Measurements from ENCODE around the gene FBXO45. TPM values are rescaled to one million over a fixed set of nuclear protein-coding genes. Genes with fewer than 3 reads are reported as not detected.
"Not testable (repeated sequence)": the region's sequence is repeated elsewhere in the genome, so short reads cannot be mapped to it uniquely, and the experiment has no call there.

The FBXO45 gene
- total RNA-seq, 2 donors from 2014 or later = 14.0 to 16.9 TPM

GRCh38 chr3:196609343-196609775 lies 40.9 kb downstream of the FBXO45 start:
- H3K4me1 Mint-ChIP-seq (ENCODE audit: low read depth) = peaks cover 30% of the 10 kb centered on the region
- DNase-seq = peak; percentile 92 to 95
- peak overlapping the region; percentile 65 to 75 for H3K4me3 Mint-ChIP-seq
- no peaks in the 10 kb centered on the region for H3K27me3 Mint-ChIP-seq (ENCODE audit: low read depth)
- peak overlapping the region; percentile 71 for H3K27ac Mint-ChIP-seq
- no peaks in the 10 kb centered on the region for H3K36me3 Mint-ChIP-seq (ENCODE audit: insufficient read depth in 2 of 2)
- peaks cover 0 to 2% of the 10 kb centered on the region in 2 donors for H3K9me3 Mint-ChIP-seq
- ATAC-seq (replicated peaks in 1 of 2) = peak; percentile 93 to 94

GRCh38 chr3:196609805-196610515 lies 41.5 kb downstream of the FBXO45 start:
- no peaks in the 10 kb centered on the region for H3K36me3 Mint-ChIP-seq (ENCODE audit: insufficient read depth in 2 of 2)

GRCh38 chr3:196611761-196612483 lies 43.5 kb downstream of the FBXO45 start:
- Mint-ChIP-seq H3K4me1 (ENCODE audit: low read depth) (peaks cover 26% of the 10 kb centered on the region), H3K9me3 (peaks cover 0 to 2% of the 10 kb centered on the region in 2 donors), H3K27ac (peak overlapping the region; percentile 74), H3K4me3 (peak overlapping the region; percentile 67 to 68), H3K27me3 (ENCODE audit: low read depth) (no peaks in the 10 kb centered on the region), H3K36me3 (ENCODE audit: insufficient read depth in 2 of 2) (no peaks in the 10 kb centered on the region)
- ATAC-seq (replicated peaks in 1 of 2) = peak; percentile 14 to 25
- no peak for DNase-seq

More at GRCh38 chr3:196609805-196610515, 41.5 kb downstream of the FBXO45 start:
- ATAC-seq (replicated peaks in 1 of 2) (peak in 1 of 2 donors; percentile 27), DNase-seq (no peak)
- Mint-ChIP-seq H3K4me3 (peak overlapping the region; percentile 65 to 75), H3K27ac (peak overlapping the region; percentile 71), H3K4me1 (ENCODE audit: low read depth) (peaks cover 26% of the 10 kb centered on the region), H3K27me3 (ENCODE audit: low read depth) (no peaks in the 10 kb centered on the region), H3K9me3 (peaks cover 0 to 2% of the 10 kb centered on the region in 2 donors)

- not testable (repeated sequence) for ATAC-seq (replicated peaks in 1 of 2); H3K4me3 Mint-ChIP-seq; H3K27ac Mint-ChIP-seq; H3K36me3 Mint-ChIP-seq (ENCODE audit: insufficient read depth in 2 of 2); DNase-seq; H3K9me3 Mint-ChIP-seq; H3K27me3 Mint-ChIP-seq (ENCODE audit: low read depth)
- peaks cover 24% of the 10 kb centered on the region for H3K4me1 Mint-ChIP-seq (ENCODE audit: low read depth)
Observed at GRCh38 chr3:196615234-196615633, 46.8 kb downstream of the FBXO45 start.

- H3K9me3 Mint-ChIP-seq = no peaks in the 10 kb centered on the region
- no peak for ATAC-seq (replicated peaks in 1 of 2)
- H3K4me3 Mint-ChIP-seq = no peak overlapping the region
- H3K4me1 Mint-ChIP-seq (ENCODE audit: low read depth) = peaks cover 21% of the 10 kb centered on the region
- H3K27ac Mint-ChIP-seq = no peak overlapping the region
- DNase-seq = no peak
- no peaks in the 10 kb centered on the region for H3K36me3 Mint-ChIP-seq (ENCODE audit: insufficient read depth in 2 of 2)
- no peaks in the 10 kb centered on the region for H3K27me3 Mint-ChIP-seq (ENCODE audit: low read depth)
Observed at GRCh38 chr3:196617256-196617655, 48.8 kb downstream of the FBXO45 start.

GRCh38 chr3:196619223-196619622 lies 50.8 kb downstream of the FBXO45 start:
- Mint-ChIP-seq H3K4me3 (no peak overlapping the region), H3K36me3 (ENCODE audit: insufficient read depth in 2 of 2) (no peaks in the 10 kb centered on the region), H3K9me3 (no peaks in the 10 kb centered on the region), H3K4me1 (ENCODE audit: low read depth) (peaks cover 24% of the 10 kb centered on the region), H3K27ac (no peak overlapping the region), H3K27me3 (ENCODE audit: low read depth) (no peaks in the 10 kb centered on the region)
- DNase-seq (no peak), ATAC-seq (replicated peaks in 1 of 2) (no peak)

- H3K9me3 Mint-ChIP-seq; H3K27me3 Mint-ChIP-seq (ENCODE audit: low read depth); ATAC-seq (replicated peaks in 1 of 2); DNase-seq; H3K36me3 Mint-ChIP-seq (ENCODE audit: insufficient read depth in 2 of 2): not testable (repeated sequence)
- Mint-ChIP-seq H3K4me3 (peak overlapping the region in 1 of 2 donors; percentile 76), H3K4me1 (ENCODE audit: low read depth) (peaks cover 28% of the 10 kb centered on the region), H3K27ac (peak overlapping the region; percentile 51)
Observed at GRCh38 chr3:196619627-196620026, 51.2 kb downstream of the FBXO45 start.

GRCh38 chr3:196620161-196620604 lies 51.7 kb downstream of the FBXO45 start:
- Mint-ChIP-seq H3K9me3 (no peaks in the 10 kb centered on the region), H3K4me1 (ENCODE audit: low read depth) (peaks cover 34% of the 10 kb centered on the region), H3K36me3 (ENCODE audit: insufficient read depth in 2 of 2) (no peaks in the 10 kb centered on the region), H3K27me3 (ENCODE audit: low read depth) (no peaks in the 10 kb centered on the region), H3K4me3 (peak overlapping the region; percentile 76 to 81), H3K27ac (peak overlapping the region; percentile 51)
- peak; percentile 59 to 78 for ATAC-seq (replicated peaks in 1 of 2)
- peak; percentile 60 to 69 for DNase-seq

- Mint-ChIP-seq H3K36me3 (ENCODE audit: insufficient read depth in 2 of 2) (no peaks in the 10 kb centered on the region), H3K4me1 (ENCODE audit: low read depth) (peaks cover 39% of the 10 kb centered on the region), H3K9me3 (no peaks in the 10 kb centered on the region), H3K27me3 (ENCODE audit: low read depth) (no peaks in the 10 kb centered on the region), H3K27ac (peak overlapping the region; percentile 51), H3K4me3 (peak overlapping the region; percentile 76 to 81)
- DNase-seq = no peak
- ATAC-seq (replicated peaks in 1 of 2) = no peak
Observed at GRCh38 chr3:196620684-196621083, 52.2 kb downstream of the FBXO45 start.

GRCh38 chr3:196621611-196622010 lies 53.2 kb downstream of the FBXO45 start:
- Mint-ChIP-seq H3K36me3 (ENCODE audit: insufficient read depth in 2 of 2) (no peaks in the 10 kb centered on the region), H3K9me3 (no peaks in the 10 kb centered on the region), H3K27me3 (ENCODE audit: low read depth) (no peaks in the 10 kb centered on the region), H3K27ac (no peak overlapping the region), H3K4me1 (ENCODE audit: low read depth) (peaks cover 45% of the 10 kb centered on the region), H3K4me3 (no peak overlapping the region)
- DNase-seq (no peak), ATAC-seq (replicated peaks in 1 of 2) (no peak)

GRCh38 chr3:196624067-196624790 lies 55.8 kb downstream of the FBXO45 start:
- ATAC-seq (replicated peaks in 1 of 2) (peak; percentile 76 to 86), DNase-seq (peak; percentile 50 to 73)
- Mint-ChIP-seq H3K9me3 (no peaks in the 10 kb centered on the region), H3K27ac (peak overlapping the region; percentile 61), H3K36me3 (ENCODE audit: insufficient read depth in 2 of 2) (no peaks in the 10 kb centered on the region), H3K27me3 (ENCODE audit: low read depth) (no peaks in the 10 kb centered on the region), H3K4me3 (peak overlapping the region; percentile 69 to 83), H3K4me1 (ENCODE audit: low read depth) (peaks cover 65% of the 10 kb centered on the region)

- H3K4me3 Mint-ChIP-seq = peak overlapping the region; percentile 69 to 83
- peaks cover 69% of the 10 kb centered on the region for H3K4me1 Mint-ChIP-seq (ENCODE audit: low read depth)
- no peaks in the 10 kb centered on the region for H3K36me3 Mint-ChIP-seq (ENCODE audit: insufficient read depth in 2 of 2)
- ATAC-seq (replicated peaks in 1 of 2) (no peak), DNase-seq (no peak)
- H3K9me3 Mint-ChIP-seq = no peaks in the 10 kb centered on the region
- no peak overlapping the region for H3K27ac Mint-ChIP-seq
- H3K27me3 Mint-ChIP-seq (ENCODE audit: low read depth) = no peaks in the 10 kb centered on the region
Observed at GRCh38 chr3:196624907-196625306, 56.4 kb downstream of the FBXO45 start.

- no peak overlapping the region for H3K27ac Mint-ChIP-seq
Observed at GRCh38 chr3:196625331-196625730, 56.9 kb downstream of the FBXO45 start.

More at GRCh38 chr3:196625331-196625730, 56.9 kb downstream of the FBXO45 start:
- Mint-ChIP-seq H3K4me3 (peak overlapping the region; percentile 69 to 83), H3K9me3 (no peaks in the 10 kb centered on the region), H3K4me1 (ENCODE audit: low read depth) (peaks cover 69% of the 10 kb centered on the region), H3K36me3 (ENCODE audit: insufficient read depth in 2 of 2) (peaks cover 0 to 2% of the 10 kb centered on the region in 2 donors), H3K27me3 (ENCODE audit: low read depth) (no peaks in the 10 kb centered on the region)
- DNase-seq = no peak
- no peak for ATAC-seq (replicated peaks in 1 of 2)

Measured in activated T-cell treated with anti-CD3 and anti-CD28 coated beads, Interleukin-2, amount 50 U/mL, for 72 hours (primary cell).